DMS153 (cell line): ENCODE results near the gene CPB2.

Source experiments
- DNase-seq: peaks from one replicate; lab custom pipeline; 2025; lab: John Stamatoyannopoulos, UW

CPB2 gene

GRCh38 chr13:46052319-46053161, 52.3 kb downstream of the CPB2 start, which contains the start of gene ZC3H13:
Gene ZC3H13, minus strand, starts transcription at chr13:46052746. Its CDS starts 7,239 bp downstream, at chr13:46045507.
- peak; percentile 91 for DNase-seq

GRCh38 chr13:46051968-46052318, 52.9 kb downstream of the CPB2 start:
- no peak for DNase-seq

DNA sequence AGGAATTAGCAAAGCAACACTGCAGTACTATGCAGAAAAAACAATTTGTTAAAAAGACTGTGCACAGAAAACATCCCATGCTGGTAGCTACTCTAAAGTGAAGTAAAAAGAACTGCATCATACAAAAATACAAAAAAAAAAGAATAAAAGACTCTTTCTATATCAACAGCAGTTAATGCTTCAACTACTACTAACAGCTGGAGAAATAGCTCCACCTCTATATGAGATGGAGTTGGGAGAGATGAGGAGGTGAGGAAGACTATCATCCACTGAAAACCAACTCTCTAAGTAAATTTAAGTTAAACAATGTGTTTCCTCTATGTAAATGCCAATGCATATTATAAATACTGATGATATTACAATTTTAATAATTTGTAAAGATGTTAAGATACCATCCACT, 54.1 kb downstream of the CPB2 start:
- DNase-seq: no peak

DNA sequence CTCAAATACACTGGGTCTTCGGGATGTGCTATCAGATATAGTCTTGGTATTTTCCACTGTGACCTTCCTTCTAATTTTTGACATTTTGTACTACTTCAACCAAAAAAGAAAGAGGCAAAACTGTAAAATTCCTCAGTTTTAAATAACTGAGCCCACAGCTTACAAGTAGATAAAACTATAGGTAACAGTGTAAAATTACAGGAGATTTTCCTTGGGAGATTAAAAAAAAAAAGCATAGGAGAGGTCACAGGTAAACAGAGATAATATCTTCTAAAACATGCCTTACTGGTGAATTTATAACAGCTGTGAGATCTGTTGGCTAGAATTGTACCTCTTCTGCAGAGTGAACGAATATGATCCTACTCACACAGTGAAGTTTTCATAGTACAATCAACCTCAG, 59.4 kb downstream of the CPB2 start:
- DNase-seq: no peak

GRCh38 chr13:46043647-46044046, 61.2 kb downstream of the CPB2 start:
- DNase-seq: no peak

GRCh38 chr13:46041419-46041839, 63.4 kb downstream of the CPB2 start:
- DNase-seq: no peak

DNA sequence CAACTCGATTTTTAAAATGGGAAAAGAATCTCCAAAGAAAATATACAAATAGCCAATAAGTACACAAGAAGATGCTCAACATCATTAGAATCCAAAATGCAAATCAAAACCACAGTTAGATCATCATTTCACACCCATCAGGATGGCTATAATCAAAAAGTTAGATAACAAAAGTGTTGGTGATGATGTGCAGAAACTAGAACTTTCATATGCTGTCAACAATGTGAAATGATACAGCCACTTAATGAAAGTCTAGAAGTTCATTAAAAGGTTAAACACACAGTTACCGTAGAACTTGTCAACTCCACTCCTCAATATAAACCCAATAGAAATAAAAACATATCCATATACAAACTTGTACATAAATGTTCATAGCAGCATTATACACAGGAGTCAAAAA, 64.1 kb downstream of the CPB2 start:
- DNase-seq: no peak

- DNase-seq: no peak
Observed at GRCh38 chr13:46039411-46040182, 65.2 kb downstream of the CPB2 start.

DNA sequence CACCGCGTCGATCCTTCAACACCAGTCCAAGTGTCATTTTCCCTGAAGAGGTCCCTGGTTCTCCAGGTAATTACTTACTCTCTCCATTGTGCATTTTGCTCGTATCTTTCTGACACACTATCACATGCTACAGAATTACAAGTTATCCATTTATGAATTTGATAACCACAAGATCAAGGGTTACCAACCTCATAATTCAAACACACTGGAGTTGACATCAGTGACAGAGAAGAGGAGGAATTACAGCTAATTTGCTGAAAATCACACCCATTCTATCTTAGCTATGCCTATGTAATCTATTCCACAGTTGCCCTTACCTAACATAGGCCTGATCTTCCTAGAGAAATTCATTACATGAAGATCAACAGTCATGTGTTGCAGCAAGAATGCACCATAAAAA, 66.5 kb downstream of the CPB2 start:
- DNase-seq: no peak

GRCh38 chr13:46035066-46035465, 69.8 kb downstream of the CPB2 start:
- peak; percentile 49 for DNase-seq

- DNase-seq: no peak
Observed at GRCh38 chr13:46032341-46032740, 72.5 kb downstream of the CPB2 start.

DNA sequence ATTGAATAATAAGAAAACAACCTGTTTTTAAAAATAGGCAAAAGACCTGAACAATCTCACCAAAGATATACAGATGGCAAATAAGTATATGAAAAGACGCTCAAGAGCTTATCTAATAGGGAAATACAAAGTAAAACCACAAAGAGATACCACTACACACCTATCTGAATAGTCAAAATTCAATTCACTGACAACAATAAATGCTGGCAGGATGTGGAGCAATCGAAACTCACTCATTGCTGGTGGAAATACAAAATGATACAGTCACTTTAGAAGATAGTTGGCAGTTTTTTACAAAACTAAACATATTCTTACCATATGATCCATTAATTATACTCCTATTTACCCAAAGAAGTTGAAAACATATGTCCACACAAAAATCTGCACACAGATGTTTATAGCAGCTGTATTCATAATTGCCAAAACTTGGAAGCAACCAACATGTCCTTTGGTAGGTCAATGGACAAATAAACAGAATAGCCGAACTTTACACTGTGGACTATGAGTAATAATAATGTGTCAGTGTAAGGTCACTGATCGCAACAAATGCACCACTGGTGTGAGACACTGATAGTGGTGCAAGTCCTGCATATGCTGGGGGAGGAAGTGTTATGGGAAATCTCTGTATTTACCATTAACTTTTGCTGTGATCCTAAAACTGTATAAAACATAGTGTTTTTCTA, 73.1 kb downstream of the CPB2 start:
- no peak for DNase-seq

DNA sequence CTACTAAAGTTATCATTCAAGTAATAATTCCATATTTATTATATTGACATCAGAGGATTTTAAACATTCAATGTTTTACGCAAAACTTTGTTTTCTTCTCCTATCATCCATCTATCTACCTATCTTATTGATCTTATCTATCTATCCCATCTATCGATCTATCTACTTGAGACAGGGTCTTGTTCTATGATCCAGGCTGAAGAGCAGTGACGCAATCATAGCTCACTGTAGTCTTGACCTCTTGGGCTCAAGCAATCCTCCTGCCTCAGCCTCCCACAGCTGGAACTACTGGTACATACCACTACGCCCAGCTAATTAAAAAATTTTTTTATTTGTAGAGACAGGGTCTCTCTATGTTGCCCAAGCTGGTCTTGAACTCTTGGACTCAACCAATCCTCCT, 79.7 kb downstream of the CPB2 start:
- no peak for DNase-seq

GRCh38 chr13:46022481-46022880, 82.4 kb downstream of the CPB2 start:
- no peak for DNase-seq

DNA sequence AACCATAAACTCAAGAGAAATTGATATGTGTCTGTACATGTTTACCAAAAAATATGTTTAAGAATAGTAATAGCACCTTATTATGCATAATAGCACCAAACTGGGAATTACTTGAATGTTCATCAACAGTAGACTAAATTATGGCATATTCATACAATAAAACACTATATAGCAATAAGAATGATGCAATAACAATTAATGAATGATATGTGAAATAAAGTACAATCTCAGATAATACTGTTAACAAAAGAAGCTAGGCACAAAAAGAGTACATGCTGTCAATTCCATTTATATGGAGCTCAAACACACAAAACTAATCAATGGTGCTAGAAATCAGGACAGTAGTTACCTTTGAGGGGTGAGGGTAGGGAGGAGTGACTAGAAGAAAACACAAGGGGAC, 88.6 kb downstream of the CPB2 start:
- no peak for DNase-seq

DNA sequence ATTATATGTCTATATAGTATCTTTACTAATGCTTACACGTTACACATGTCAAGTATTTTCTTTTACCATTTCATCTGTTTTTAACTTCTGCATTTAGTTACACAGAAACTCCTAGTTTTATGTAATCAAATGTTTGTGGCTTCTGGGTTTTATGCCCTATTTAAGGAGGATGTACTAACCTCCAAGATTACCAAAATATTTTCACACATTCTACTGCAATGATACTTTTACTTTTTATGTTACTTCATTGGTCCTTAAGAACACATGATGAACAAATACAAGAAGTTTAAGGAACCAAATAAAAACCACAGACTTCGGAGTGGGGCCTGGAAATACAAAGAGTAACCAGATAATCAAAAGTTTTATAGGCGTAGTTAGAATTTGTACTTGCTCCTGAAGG, 89.5 kb downstream of the CPB2 start:
- DNase-seq: no peak

GRCh38 chr13:46012404-46012803, 92.4 kb downstream of the CPB2 start:
- no peak for DNase-seq

GRCh38 chr13:46010148-46010547, 94.7 kb downstream of the CPB2 start:
- DNase-seq: no peak

- DNase-seq: no peak
Observed at GRCh38 chr13:46008631-46009030, 96.2 kb downstream of the CPB2 start.

DNA sequence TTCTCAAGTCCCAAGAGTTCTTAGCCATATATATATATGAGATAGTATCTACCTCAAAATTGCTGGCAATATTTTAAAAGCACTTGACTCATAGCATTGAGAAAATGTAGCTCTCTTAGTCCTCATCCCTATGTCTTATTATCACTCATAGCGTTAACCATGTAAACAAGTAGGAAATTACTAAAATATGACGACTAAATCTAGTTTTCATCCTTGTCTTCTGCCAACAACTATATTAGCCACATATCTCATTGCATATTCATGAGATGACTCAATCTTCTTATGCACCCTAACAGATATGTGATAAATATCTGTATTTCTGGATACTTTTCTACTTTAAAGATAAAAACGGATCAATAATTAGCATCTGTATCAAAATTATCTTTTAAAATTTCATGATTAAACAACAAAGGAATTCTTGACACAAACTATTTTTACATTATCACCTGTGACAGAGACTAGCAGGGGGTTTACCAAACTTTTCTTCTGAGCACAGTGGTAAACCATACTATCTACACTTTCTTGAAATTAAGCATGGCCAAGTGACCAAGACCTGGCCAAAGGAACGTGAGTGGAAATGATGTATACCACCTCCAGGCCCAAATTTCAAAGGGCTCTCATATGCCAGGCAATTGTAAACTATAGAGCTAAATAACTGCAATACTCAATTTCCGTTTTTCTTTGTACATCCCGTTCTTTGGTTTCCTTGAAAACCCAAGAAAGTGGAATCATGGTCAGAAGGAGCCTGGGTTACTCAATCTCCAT, 98.0 kb downstream of the CPB2 start:
- DNase-seq: no peak

DNA sequence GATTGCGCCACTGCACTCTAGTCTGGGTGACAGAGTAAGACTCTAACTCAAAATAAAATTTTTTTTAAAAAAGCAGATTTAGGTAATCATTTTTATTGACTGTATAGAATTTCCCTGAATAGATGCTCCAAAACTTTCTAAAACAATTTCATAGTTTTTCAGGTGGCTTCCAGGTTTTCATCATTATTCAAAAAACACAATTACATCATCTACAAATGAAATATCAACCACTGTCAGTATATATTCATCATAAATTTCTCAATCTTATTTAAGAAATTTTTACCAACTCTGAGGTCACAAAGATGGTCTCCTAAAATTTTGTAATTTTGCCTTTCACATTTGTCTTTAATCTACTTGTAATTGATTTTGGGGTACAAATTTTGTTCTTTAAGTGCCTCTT, 100.3 kb downstream of the CPB2 start:
- DNase-seq: no peak
